ENCODE data around the gene CAPN9.

DNA sequence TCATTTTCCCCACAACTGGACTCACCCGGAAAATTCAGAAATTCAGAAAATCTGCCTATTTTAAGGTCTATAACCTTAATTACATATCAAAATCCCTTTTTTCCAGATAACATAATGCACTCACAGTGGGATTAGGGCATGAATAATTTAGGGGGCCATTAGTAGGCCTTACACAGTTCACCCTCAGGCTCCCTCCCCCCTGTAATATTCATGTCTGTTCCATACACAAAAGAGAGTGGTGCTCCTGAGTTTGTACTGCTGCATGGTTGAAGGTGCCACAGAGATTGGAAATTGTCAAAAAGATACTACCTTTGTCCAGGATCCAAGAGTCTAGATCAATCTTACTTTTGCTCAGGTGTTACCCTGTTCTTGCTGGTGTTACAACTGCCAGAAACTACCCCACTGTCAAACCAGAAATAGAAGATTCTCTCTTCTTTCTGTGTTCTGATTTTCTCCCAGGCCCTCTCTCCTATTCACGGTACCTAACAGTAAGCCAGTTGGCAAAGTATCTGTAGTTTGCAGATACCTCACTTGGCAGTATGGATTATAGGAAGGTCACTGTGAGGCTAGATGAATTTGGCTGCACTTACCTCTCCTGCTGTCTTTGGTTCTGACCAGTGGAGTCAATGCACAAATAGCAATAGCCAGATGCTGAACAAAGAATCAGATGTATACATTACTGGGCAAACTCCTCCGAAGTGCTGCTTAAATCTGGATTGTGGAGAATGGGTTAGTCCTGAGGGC is 67.9 kb downstream of the CAPN9 start:
- TF ChIP-seq, protein P1, sequence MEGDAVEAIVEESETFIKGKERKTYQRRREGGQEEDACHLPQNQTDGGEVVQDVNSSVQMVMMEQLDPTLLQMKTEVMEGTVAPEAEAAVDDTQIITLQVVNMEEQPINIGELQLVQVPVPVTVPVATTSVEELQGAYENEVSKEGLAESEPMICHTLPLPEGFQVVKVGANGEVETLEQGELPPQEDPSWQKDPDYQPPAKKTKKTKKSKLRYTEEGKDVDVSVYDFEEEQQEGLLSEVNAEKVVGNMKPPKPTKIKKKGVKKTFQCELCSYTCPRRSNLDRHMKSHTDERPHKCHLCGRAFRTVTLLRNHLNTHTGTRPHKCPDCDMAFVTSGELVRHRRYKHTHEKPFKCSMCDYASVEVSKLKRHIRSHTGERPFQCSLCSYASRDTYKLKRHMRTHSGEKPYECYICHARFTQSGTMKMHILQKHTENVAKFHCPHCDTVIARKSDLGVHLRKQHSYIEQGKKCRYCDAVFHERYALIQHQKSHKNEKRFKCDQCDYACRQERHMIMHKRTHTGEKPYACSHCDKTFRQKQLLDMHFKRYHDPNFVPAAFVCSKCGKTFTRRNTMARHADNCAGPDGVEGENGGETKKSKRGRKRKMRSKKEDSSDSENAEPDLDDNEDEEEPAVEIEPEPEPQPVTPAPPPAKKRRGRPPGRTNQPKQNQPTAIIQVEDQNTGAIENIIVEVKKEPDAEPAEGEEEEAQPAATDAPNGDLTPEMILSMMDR (IDR thresholded peaks at IDR 0.05; ENCODE audit: low read depth, low read length) = no peak
- TF ChIP-seq EZH2phosphoT487 (IDR thresholded peaks at IDR 0.05; ENCODE audit: low read depth) = no peak
